ENCODE data around the gene NCDN.

Gene NCDN

GRCh38 chr1:35594005-35594760 lies 36.6 kb downstream of the NCDN start:
- no peak for FAIRE-seq
- TF ChIP-seq CTCF (IDR thresholded peaks at IDR 0.05; ENCODE audit: insufficient read depth, missing control alignments), result no peak
- no peak for DNase-seq (ENCODE audit: insufficient read length, low spot score)

- no peak for TF ChIP-seq CTCF (IDR thresholded peaks at IDR 0.05; ENCODE audit: insufficient read depth, missing control alignments)
- FAIRE-seq (no peak), DNase-seq (ENCODE audit: insufficient read length, low spot score) (no peak)
Measured at GRCh38 chr1:35595684-35596083, 38.1 kb downstream of the NCDN start.

GRCh38 chr1:35597870-35598269 lies 40.3 kb downstream of the NCDN start:
- DNase-seq (ENCODE audit: insufficient read length, low spot score) (no peak), FAIRE-seq (no peak)
- no peak for TF ChIP-seq CTCF (IDR thresholded peaks at IDR 0.05; ENCODE audit: insufficient read depth, missing control alignments)

GRCh38 chr1:35598895-35599294 lies 41.3 kb downstream of the NCDN start:
- DNase-seq (ENCODE audit: insufficient read length, low spot score) (no peak), FAIRE-seq (no peak)
- TF ChIP-seq CTCF (IDR thresholded peaks at IDR 0.05; ENCODE audit: insufficient read depth, missing control alignments), result no peak

- TF ChIP-seq CTCF (IDR thresholded peaks at IDR 0.05; ENCODE audit: insufficient read depth, missing control alignments), result no peak
- FAIRE-seq (no peak), DNase-seq (ENCODE audit: insufficient read length, low spot score) (no peak)
Measured at GRCh38 chr1:35599411-35599810, 41.8 kb downstream of the NCDN start.

GRCh38 chr1:35600593-35600992 lies 43.0 kb downstream of the NCDN start:
- DNase-seq (ENCODE audit: insufficient read length, low spot score), result no peak
- no peak for TF ChIP-seq CTCF (IDR thresholded peaks at IDR 0.05; ENCODE audit: insufficient read depth, missing control alignments)
- FAIRE-seq, result no peak

- FAIRE-seq, result no peak
- no peak for DNase-seq (ENCODE audit: insufficient read length, low spot score)
- no peak for TF ChIP-seq CTCF (IDR thresholded peaks at IDR 0.05; ENCODE audit: insufficient read depth, missing control alignments)
Measured at GRCh38 chr1:35603468-35603867, 45.9 kb downstream of the NCDN start.

Measured in D721Med (cell line).